ENCODE data around the gene PARP1. TPM values are rescaled to one million over a fixed set of nuclear protein-coding genes. Genes with fewer than 3 reads are reported as not detected.

Gene PARP1
- total and polyA plus RNA-seq, 2 donors (not counting 1 experiment from before 2014, with no cell fraction given), result 61.7 to 78.4 TPM

DNA sequence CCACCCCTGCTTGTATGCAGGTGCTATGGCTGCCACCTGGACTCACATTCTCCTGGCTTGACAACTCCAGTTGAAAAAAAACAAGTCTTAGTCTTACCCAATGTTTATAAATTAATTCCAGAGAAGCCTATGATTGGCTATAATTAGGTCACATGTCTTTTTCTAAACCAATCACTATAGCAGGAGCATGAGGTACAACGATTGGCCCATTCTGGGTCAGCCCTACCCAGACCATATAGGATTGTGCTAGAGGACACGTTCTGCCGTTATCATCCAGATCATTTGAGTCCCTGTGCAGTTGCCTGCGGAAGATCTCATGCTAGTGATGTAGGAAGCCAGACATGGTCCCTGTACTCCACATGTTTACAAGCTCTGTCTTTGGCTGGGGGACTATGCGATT lies 41.9 kb upstream of the PARP1 start:
- Histone ChIP-seq H3K4me1 (ENCODE audit: control insufficient read depth, extremely low read depth, insufficient read depth, low read length) (no peaks in the 10 kb centered on the region), H3K27ac (ENCODE audit: insufficient read depth, low read length) (no peak overlapping the region), H3K9ac (ENCODE audit: insufficient read depth, low read length) (no peak overlapping the region), H3K27me3 (ENCODE audit: control insufficient read depth, insufficient read depth, low read length) (peaks cover 3% of the 10 kb centered on the region), H3K4me3 (replicated peaks in 1 of 4; ENCODE audit: control extremely low read depth in 1 of 4, insufficient read depth in 1 of 4, low read depth in 3 of 4, low read length in 4 of 4) (no peak overlapping the region), H3K9me3 (ENCODE audit: control insufficient read depth, insufficient read depth, low read depth, low read length) (no peaks in the 10 kb centered on the region), H3K79me2 (ENCODE audit: control insufficient read depth, insufficient read depth, low read length) (no peaks in the 10 kb centered on the region), H2AFZ (ENCODE audit: low read length) (no peak overlapping the region), H4K20me1 (ENCODE audit: control insufficient read depth, extremely low read depth, insufficient read depth, low read length) (no peaks in the 10 kb centered on the region), H3K4me2 (ENCODE audit: extremely low read depth, insufficient read depth, low read length) (no peak overlapping the region), H3K36me3 (ENCODE audit: control insufficient read depth, insufficient read depth, low read length) (no peaks in the 10 kb centered on the region)
- DNase-seq (ENCODE audit: low read depth in 2 of 2), result no peak
- no peak for TF ChIP-seq EZH2 (IDR thresholded peaks at IDR 0.05; ENCODE audit: low read length, missing control alignments)
- TF ChIP-seq, protein P1, sequence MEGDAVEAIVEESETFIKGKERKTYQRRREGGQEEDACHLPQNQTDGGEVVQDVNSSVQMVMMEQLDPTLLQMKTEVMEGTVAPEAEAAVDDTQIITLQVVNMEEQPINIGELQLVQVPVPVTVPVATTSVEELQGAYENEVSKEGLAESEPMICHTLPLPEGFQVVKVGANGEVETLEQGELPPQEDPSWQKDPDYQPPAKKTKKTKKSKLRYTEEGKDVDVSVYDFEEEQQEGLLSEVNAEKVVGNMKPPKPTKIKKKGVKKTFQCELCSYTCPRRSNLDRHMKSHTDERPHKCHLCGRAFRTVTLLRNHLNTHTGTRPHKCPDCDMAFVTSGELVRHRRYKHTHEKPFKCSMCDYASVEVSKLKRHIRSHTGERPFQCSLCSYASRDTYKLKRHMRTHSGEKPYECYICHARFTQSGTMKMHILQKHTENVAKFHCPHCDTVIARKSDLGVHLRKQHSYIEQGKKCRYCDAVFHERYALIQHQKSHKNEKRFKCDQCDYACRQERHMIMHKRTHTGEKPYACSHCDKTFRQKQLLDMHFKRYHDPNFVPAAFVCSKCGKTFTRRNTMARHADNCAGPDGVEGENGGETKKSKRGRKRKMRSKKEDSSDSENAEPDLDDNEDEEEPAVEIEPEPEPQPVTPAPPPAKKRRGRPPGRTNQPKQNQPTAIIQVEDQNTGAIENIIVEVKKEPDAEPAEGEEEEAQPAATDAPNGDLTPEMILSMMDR (conservative IDR thresholded peaks at IDR 0.05 in 1 of 2, IDR thresholded peaks at IDR 0.05 in 1 of 2; ENCODE audit: low read depth in 1 of 2, low read length in 2 of 2), result no peak

DNA sequence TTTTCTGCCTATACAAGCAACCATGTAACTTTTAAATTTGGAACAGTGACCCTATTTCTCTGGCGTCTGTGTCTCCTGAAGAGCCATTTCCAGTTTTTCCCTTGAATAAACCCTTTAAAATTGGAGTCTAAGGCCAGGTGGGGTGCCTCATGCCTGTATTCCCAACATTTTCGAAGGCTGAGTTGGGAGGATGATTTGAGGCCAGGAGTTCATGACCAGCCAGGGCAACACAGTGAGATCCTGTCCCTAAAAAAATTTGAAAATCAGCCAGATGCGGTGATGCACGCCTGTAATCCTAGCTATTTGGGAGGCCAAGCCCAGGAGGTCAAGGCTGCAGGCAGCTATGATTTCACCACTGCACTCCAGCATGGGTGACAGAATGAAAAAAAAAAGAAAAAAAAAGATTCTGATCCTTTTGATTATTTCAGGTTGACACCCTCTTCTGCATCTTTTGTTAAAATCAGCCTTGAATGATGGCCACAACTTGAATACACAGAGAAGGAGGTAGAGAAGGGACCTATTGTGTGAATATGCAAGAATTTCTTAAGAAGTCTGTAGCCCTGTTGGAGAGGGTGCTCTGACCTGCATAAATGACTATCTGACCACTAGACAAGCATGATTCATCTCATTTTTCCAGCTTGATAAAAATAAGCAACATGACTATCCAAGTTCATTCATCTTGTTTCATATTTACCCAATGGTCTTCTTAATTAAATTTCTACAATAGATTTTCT lies 40.2 kb upstream of the PARP1 start:
- Histone ChIP-seq H3K9ac (ENCODE audit: insufficient read depth, low read length) (no peak overlapping the region), H4K20me1 (ENCODE audit: control insufficient read depth, extremely low read depth, insufficient read depth, low read length) (no peaks in the 10 kb centered on the region), H3K27ac (ENCODE audit: insufficient read depth, low read length) (no peak overlapping the region), H3K4me2 (ENCODE audit: extremely low read depth, insufficient read depth, low read length) (no peak overlapping the region), H3K9me3 (ENCODE audit: control insufficient read depth, insufficient read depth, low read depth, low read length) (no peaks in the 10 kb centered on the region), H3K36me3 (ENCODE audit: control insufficient read depth, insufficient read depth, low read length) (no peaks in the 10 kb centered on the region), H3K4me1 (ENCODE audit: control insufficient read depth, extremely low read depth, insufficient read depth, low read length) (no peaks in the 10 kb centered on the region), H3K79me2 (ENCODE audit: control insufficient read depth, insufficient read depth, low read length) (no peaks in the 10 kb centered on the region), H3K27me3 (ENCODE audit: control insufficient read depth, insufficient read depth, low read length) (peaks cover 3% of the 10 kb centered on the region), H3K4me3 (replicated peaks in 1 of 4; ENCODE audit: control extremely low read depth in 1 of 4, insufficient read depth in 1 of 4, low read depth in 3 of 4, low read length in 4 of 4) (no peak overlapping the region), H2AFZ (ENCODE audit: low read length) (no peak overlapping the region)
- peak in 1 of 2 donors; percentile 66 for DNase-seq (ENCODE audit: low read depth in 2 of 2)
- TF ChIP-seq, protein P1 (conservative IDR thresholded peaks at IDR 0.05 in 1 of 2, IDR thresholded peaks at IDR 0.05 in 1 of 2; ENCODE audit: low read depth in 1 of 2, low read length in 2 of 2), result no peak
- no peak for TF ChIP-seq EZH2 (IDR thresholded peaks at IDR 0.05; ENCODE audit: low read length, missing control alignments)

DNA sequence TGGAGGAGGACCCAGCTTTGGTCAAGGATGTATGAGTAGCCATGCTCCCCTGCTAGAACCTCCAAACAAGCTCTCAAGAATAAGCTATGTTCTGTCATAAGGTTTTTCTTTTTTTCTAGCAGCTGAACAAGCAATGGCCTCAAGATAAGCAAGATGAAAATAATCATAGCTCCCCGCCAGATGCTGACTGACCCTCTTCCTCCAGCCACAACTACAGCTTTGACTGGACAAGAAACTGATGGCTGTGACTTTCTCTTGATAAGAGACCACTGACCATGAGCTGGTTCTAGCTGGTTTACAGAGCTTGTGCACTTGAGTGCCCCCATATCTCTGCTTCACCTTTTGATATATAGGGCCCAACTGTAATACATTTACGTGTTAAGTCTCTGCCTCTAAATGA lies 38.2 kb upstream of the PARP1 start:
- no peaks in the 10 kb centered on the region for H3K4me1 ChIP-seq (ENCODE audit: control insufficient read depth, extremely low read depth, insufficient read depth, low read length)
- TF ChIP-seq, protein P1 (conservative IDR thresholded peaks at IDR 0.05 in 1 of 2, IDR thresholded peaks at IDR 0.05 in 1 of 2; ENCODE audit: low read depth in 1 of 2, low read length in 2 of 2), result no peak
- no peak for TF ChIP-seq EZH2 (IDR thresholded peaks at IDR 0.05; ENCODE audit: low read length, missing control alignments)
- no peaks in the 10 kb centered on the region for H3K36me3 ChIP-seq (ENCODE audit: control insufficient read depth, insufficient read depth, low read length)
- DNase-seq (ENCODE audit: low read depth in 2 of 2), result no peak
- H3K4me3 ChIP-seq (replicated peaks in 1 of 4; ENCODE audit: control extremely low read depth in 1 of 4, insufficient read depth in 1 of 4, low read depth in 3 of 4, low read length in 4 of 4), result no peak overlapping the region
- H3K27me3 ChIP-seq (ENCODE audit: control insufficient read depth, insufficient read depth, low read length), result peaks cover 3% of the 10 kb centered on the region
- H3K79me2 ChIP-seq (ENCODE audit: control insufficient read depth, insufficient read depth, low read length), result no peaks in the 10 kb centered on the region
- H3K4me2 ChIP-seq (ENCODE audit: extremely low read depth, insufficient read depth, low read length), result no peak overlapping the region
- H3K9ac ChIP-seq (ENCODE audit: insufficient read depth, low read length), result no peak overlapping the region
- H3K9me3 ChIP-seq (ENCODE audit: control insufficient read depth, insufficient read depth, low read depth, low read length), result no peaks in the 10 kb centered on the region
- no peak overlapping the region for H2AFZ ChIP-seq (ENCODE audit: low read length)
- H3K27ac ChIP-seq (ENCODE audit: insufficient read depth, low read length), result no peak overlapping the region
- no peaks in the 10 kb centered on the region for H4K20me1 ChIP-seq (ENCODE audit: control insufficient read depth, extremely low read depth, insufficient read depth, low read length)

Measured in fibroblast of lung (primary cell).